ENCODE results near the gene RASSF8.
A peak's percentile ranks its signal among the peaks of the same experiment; 100 is the strongest.

The RASSF8 gene

DNA sequence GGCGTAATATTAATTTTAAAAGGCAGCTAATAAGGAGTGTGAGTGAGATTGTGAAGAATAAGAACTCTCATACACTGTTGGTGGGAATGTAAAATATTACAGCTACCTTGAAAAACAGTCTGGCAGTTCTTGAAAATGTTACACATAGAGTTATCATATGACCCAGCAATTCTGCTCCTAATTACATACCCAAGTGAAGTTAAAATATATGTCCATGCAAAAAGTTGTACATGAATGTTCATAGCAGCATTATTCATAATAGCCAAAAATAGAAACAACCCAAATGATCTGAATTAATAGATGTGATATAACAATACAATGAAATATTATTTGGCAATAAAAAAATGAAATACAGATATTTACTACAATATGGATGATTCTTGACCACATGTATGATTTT, 68.2 kb downstream of the RASSF8 start:
- no peak overlapping the region for H3K4me3 ChIP-seq (ENCODE audit: low read length)
- no peak for DNase-seq (ENCODE audit: low read depth)
- TF ChIP-seq, protein P1, sequence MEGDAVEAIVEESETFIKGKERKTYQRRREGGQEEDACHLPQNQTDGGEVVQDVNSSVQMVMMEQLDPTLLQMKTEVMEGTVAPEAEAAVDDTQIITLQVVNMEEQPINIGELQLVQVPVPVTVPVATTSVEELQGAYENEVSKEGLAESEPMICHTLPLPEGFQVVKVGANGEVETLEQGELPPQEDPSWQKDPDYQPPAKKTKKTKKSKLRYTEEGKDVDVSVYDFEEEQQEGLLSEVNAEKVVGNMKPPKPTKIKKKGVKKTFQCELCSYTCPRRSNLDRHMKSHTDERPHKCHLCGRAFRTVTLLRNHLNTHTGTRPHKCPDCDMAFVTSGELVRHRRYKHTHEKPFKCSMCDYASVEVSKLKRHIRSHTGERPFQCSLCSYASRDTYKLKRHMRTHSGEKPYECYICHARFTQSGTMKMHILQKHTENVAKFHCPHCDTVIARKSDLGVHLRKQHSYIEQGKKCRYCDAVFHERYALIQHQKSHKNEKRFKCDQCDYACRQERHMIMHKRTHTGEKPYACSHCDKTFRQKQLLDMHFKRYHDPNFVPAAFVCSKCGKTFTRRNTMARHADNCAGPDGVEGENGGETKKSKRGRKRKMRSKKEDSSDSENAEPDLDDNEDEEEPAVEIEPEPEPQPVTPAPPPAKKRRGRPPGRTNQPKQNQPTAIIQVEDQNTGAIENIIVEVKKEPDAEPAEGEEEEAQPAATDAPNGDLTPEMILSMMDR (conservative IDR thresholded peaks at IDR 0.05; ENCODE audit: low read depth, low read length), result no peak

DNA sequence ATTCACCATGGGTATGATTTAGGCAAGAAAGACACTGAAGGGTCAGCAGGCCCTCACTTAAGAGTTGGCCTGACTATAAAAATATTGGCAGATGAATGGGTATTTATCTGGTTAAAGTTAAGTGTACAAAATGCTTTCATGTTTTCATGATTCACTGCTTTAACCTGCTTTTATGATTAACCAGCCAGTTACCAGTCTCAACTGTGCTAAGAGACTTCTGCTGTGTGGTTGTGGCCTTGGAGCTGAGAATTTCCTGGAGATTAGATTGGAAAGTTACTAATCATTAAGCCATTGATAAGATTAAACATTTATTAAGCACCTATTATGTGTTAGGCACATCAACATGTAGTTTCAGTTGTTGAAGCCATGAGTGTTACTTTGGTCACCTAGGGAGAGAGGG, 68.9 kb downstream of the RASSF8 start:
- no peak overlapping the region for H3K4me3 ChIP-seq (ENCODE audit: low read length)
- DNase-seq (ENCODE audit: low read depth), result no peak
- TF ChIP-seq, protein P1 (conservative IDR thresholded peaks at IDR 0.05; ENCODE audit: low read depth, low read length), result no peak

DNA sequence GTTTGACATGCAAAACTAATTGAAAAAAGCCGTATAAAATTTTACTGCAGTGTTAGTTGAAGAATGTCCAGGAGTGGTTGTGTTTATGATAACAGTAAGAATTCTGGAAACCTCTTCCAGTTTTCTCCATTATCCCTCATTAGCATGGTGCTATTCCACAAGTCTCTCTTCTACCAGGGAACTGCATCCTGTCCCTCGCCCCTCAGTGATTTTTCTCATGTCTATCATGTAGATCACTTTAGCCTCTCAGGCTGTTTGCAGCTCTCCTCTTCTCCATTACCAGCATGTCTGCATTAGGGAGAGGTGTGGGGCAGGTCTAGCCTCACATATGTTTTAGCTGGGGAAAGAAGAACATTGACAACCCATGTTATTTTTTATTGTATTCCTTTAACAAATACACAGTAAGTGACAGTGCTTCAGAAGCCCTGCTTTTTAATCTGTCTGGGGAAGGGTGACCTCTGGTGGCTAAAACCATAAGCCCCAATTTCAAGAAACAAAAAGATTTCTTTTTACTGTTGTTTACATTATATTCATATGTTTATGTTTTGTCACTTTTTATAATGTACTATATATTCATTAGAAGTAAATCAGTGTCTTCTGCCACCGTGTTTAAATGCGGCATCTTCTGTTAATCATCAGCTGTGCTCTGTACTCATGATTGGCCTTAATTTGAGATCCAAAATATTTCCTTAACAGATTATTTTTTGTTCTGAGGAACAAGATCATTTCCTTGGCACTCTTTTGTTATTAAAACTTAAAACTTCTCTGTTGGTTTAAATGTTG, 70.7 kb downstream of the RASSF8 start:
- TF ChIP-seq, protein P1 (conservative IDR thresholded peaks at IDR 0.05; ENCODE audit: low read depth, low read length), result peak; percentile 78
- H3K4me3 ChIP-seq (ENCODE audit: low read length), result no peak overlapping the region
- no peak for DNase-seq (ENCODE audit: low read depth)

DNA sequence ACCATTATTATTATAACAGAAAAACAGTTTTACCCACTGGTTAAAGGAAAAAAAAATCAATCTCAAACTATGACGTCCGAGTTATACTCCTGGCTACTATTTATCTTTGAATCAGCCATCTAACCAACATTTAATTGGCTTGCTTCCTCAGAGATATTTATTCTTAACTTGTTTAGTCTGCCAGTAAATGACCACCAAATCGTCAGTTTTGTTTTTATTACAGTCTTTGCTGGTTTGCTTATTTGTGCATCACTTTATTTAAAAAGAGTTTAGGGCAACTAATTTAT, 71.2 kb downstream of the RASSF8 start:
- DNase-seq (ENCODE audit: low read depth), result no peak
- TF ChIP-seq, protein P1 (conservative IDR thresholded peaks at IDR 0.05; ENCODE audit: low read depth, low read length), result no peak
- no peak overlapping the region for H3K4me3 ChIP-seq (ENCODE audit: low read length)

DNA sequence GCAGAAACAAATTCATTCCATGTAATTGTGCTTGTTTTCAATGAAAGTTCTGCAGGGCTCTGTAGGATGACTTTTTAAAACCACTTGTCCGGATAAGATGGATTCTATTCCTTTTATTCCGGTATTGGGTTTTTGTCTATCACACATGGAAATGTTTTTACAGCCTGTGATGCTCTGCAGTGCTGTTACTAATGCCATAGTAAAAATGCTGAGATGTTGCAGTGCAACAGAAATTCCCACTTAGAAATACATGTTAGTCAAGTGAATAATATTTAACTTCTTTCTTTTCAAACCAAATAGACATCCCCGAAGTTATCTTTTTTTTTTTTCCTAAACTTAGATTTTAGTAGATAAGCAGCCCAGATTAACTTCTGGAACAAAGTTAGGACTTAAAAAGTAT, 71.9 kb downstream of the RASSF8 start:
- no peak overlapping the region for H3K4me3 ChIP-seq (ENCODE audit: low read length)
- TF ChIP-seq, protein P1 (conservative IDR thresholded peaks at IDR 0.05; ENCODE audit: low read depth, low read length), result no peak
- no peak for DNase-seq (ENCODE audit: low read depth)

DNA sequence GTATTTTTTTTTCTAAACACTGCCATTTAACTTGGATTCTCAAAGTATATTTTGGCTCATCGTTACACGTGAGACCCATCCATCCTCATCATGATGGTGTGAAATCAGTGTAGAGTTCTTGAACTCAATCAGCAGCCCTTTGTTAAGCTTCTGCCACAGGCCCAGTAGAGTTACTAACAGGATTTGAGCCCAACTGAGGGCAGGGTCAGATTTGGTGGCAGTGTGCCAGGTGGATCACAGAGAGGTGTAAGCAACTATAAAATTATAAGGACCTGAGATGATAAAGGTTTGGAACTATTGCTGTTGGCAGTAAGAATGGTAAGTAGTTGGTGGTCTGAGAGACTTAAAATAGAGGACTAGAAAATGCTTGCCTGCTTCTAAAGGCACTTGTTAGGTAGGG, 72.8 kb downstream of the RASSF8 start:
- no peak overlapping the region for H3K4me3 ChIP-seq (ENCODE audit: low read length)
- TF ChIP-seq, protein P1 (conservative IDR thresholded peaks at IDR 0.05; ENCODE audit: low read depth, low read length), result no peak
- DNase-seq (ENCODE audit: low read depth), result no peak

DNA sequence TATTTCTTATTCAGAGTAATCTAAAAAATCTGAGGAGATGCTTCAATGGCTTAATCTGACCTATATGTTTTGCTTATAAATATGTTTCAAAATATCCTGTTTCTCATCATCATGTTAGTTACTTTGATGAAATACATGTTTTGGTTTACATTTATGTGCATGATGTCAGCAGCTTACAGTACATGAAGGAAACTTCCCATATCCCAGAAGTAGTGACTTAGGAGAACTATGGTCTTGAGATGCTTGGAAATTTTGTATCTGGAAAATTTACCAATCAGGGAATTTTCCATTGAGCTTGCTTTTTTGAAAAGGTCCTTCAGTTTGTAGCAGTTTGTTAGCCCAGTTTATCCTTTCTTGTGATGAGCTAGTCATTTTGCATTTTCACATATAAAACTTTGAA, 73.3 kb downstream of the RASSF8 start:
- no peak overlapping the region for H3K4me3 ChIP-seq (ENCODE audit: low read length)
- TF ChIP-seq, protein P1 (conservative IDR thresholded peaks at IDR 0.05; ENCODE audit: low read depth, low read length), result no peak
- no peak for DNase-seq (ENCODE audit: low read depth)

Measured in retinal pigment epithelial cell (primary cell).